Testis (tissue), 3 donors: ENCODE data around the gene TMEM255B. TPM values are rescaled to one million over a fixed set of nuclear protein-coding genes. Genes with fewer than 3 reads are reported as not detected.

Experiments
- DNase-seq: peaks from one replicate; pipeline ENCODE4 v3.0.0-alpha.2; 2019
- H3K27ac ChIP-seq, 2 donors: fragments of 200-600 bp; sonication (generic); one replicate each; pipeline ENCODE4 v1.5.1; 2019
- H3K27me3 ChIP-seq: fragments of 200-600 bp; sonication (generic); one replicate; pipeline ENCODE4 v1.5.1; 2019
- H3K36me3 ChIP-seq: fragments of 200-600 bp; sonication (generic); one replicate; pipeline ENCODE4 v1.5.1; 2017; ENCODE audit warnings: low read depth; ENCODE audit errors: missing control alignments
- H3K4me1 ChIP-seq: fragments of 200-600 bp; sonication (generic); one replicate; pipeline ENCODE4 v1.5.1; 2019
- H3K4me3 ChIP-seq, 2 donors: fragments of 200-600 bp; sonication (generic); one replicate each; pipeline ENCODE4 v1.5.1; 2017 to 2019
- H3K9me3 ChIP-seq: fragments of 200-600 bp; sonication (generic); one replicate; pipeline ENCODE4 v1.5.1; 2017
- CTCF ChIP-seq, 3 experiments: fragments of 450-650 bp in 2 of 3; fragments of 200-600 bp in 1 of 3; sonication (generic) in 1 of 3; IDR thresholded peaks; one replicate each; pipeline ENCODE4 v1.5.1; 2016 to 2019; ENCODE audit warnings: antibody characterized with exemption in 3 of 3, mild to moderate bottlenecking in 2 of 3, moderate library complexity in 1 of 3
- POLR2A ChIP-seq: fragments of 450-650 bp; IDR thresholded peaks from one replicate; pipeline ENCODE4 v1.6.1; 2017; ENCODE audit warnings: antibody characterized with exemption, mild to moderate bottlenecking, moderate library complexity
- WGBS, 2 donors: methylation state at CpG; one replicate each; pipeline ENCODE4 v1.1.5; 2018; 5-methylcytosine and 5-hydroxymethylcytosine counted together
- intact Hi-C: fragments of 100-400 bp; cut with DNase I; formaldehyde crosslinking; loops from one replicate; pipeline ENCODE4 v1.15.1; 2023; ENCODE audit warnings: low total_unique reads
- polyA plus RNA-seq: library from polyadenylated mRNA; stranded (reverse); fragments of 350-450 nt; fragmentation: Illumina TruSeq; extraction: RNeasy Lipid Tissue Mini Kit (QIAGEN cat#74804); gene quantifications from one replicate; pipeline ENCODE4 v1.2.3, GENCODE V29; 2014; ENCODE audit warnings: low read depth, low replicate concordance; ENCODE audit not compliant: insufficient read depth
- total RNA-seq, 2 donors: library from RNA; depleted of rRNA; stranded (reverse); fragments of >200 nt; gene quantifications; one replicate each; pipeline ENCODE4 v1.2.3, GENCODE V29; 2016

Gene TMEM255B
- total and polyA plus RNA-seq, 3 donors from 2014 or later: 6.9 to 10.9 (median 7.5) TPM

- no peak for DNase-seq
- Histone ChIP-seq H3K27me3 (no peaks in the 10 kb centered on the region), H3K27ac (peak overlapping the region in 1 of 2 donors; percentile 88), H3K4me3 (peak overlapping the region in 1 of 2 donors; percentile 35), H3K9me3 (no peaks in the 10 kb centered on the region), H3K4me1 (peaks cover 2% of the 10 kb centered on the region), H3K36me3 (no peaks in the 10 kb centered on the region)
- intact Hi-C loops: no loop called here
- WGBS, 2 donors: 61 to 71% methylated on average over 7 to 11 of the region's 11 CpGs
- no peak for TF ChIP-seq POLR2A
- no peak for TF ChIP-seq CTCF (IDR thresholded peaks at IDR 0.05)
Measured at GRCh38 chr13:113753171-113753570, 5.9 kb upstream of the TMEM255B start.

DNA sequence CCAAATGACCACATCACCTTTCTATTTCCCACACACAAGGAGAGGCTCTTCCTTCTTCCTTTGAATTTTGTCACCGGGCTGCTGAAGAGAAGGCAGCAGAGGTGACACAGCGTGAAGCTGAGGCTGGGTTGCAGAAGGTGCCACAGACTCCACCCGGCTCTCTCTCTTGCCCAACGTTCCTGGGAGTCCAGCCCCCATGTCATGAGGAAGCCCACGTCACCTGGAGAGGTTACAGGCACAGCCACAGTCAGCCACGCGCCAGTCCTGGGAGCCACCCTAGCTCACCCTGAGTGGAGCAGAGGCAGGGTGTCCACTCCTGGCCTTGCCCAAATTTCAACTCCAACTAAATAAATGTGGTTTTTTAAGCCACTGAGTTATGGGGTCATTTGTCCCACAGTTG is 4.8 kb upstream of the TMEM255B start:
- 86 to 89% methylated on average over 7 of the region's 7 CpGs for WGBS, 2 donors
- TF ChIP-seq CTCF (IDR thresholded peaks at IDR 0.05) (no peak), POLR2A (no peak)
- no peaks in the 10 kb centered on the region for H3K9me3 ChIP-seq

DNA sequence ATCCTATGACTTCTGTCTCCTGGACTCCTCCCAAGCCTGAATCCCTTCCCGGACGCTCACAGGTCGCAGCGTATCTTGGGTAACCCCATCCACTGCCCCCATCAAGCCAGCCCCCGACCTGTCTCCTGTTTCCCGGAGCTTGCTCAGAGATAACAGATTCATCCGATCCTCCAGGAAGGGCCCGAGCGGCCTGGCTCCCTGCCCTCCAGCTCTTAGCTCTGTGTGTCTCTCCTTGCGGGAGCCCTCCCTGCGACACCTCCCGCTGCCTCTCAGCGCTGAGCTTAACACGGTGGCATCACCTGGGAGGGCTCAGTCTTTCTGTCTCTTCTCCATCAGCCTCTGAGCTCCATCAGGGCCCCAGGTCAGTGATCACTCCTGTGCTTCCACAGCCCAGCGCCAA is 4.3 kb upstream of the TMEM255B start:
- WGBS, 2 donors: 84 to 89% methylated on average over 15 of the region's 15 CpGs
- no peaks in the 10 kb centered on the region for H3K27me3 ChIP-seq
- H3K4me3 ChIP-seq: no peak overlapping the region
- H3K36me3 ChIP-seq: no peaks in the 10 kb centered on the region
- H3K9me3 ChIP-seq: no peaks in the 10 kb centered on the region
- H3K27ac ChIP-seq: no peak overlapping the region
- DNase-seq: no peak
- intact Hi-C loops: no loop called here
- H3K4me1 ChIP-seq: peaks cover 11% of the 10 kb centered on the region
- TF ChIP-seq POLR2A: no peak
- TF ChIP-seq CTCF (IDR thresholded peaks at IDR 0.05): no peak

More for the DNA sequence above, 4.8 kb upstream of the TMEM255B start:
- DNase-seq: no peak
- H3K27ac ChIP-seq: no peak overlapping the region
- intact Hi-C loops: no loop called here
- no peak overlapping the region for H3K4me3 ChIP-seq
- no peaks in the 10 kb centered on the region for H3K36me3 ChIP-seq
- no peaks in the 10 kb centered on the region for H3K27me3 ChIP-seq
- H3K4me1 ChIP-seq: peaks cover 10% of the 10 kb centered on the region

DNA sequence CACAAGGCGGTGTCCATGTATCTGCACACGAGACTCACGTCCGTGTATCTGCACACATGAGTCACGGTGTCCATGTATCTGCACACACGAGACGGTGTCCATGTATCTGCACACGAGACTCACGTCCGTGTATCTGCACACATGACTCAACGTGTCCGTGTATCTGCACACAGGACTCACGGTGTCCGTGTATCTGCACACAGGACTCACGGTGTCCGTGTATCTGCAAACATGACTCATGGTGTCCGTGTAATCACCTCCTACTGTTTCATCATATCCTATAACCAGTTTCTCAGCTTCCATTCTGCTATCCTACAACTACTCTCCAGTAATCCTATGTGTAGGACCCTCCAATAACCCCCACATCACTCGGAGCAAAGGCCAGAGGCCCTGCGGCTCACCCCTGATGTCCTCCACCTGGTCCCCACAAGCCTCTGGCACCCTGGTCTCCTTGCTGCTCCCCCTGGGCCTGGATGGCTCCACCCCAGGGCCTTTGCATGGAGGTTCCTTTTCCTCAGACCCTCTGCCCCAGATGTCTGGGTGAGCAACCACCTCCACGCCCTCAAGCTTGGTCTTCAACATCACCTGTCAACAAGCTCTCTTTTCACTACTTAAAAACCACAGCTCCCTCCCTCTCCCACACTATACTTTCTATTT is 2.5 kb upstream of the TMEM255B start:
- WGBS, 2 donors: 92% methylated on average over 20 of the region's 20 CpGs
- DNase-seq: no peak
- intact Hi-C loops: no loop called here

More for the DNA sequence above, 2.5 kb upstream of the TMEM255B start:
- H3K4me1 ChIP-seq: peaks cover 18% of the 10 kb centered on the region
- H3K9me3 ChIP-seq: no peaks in the 10 kb centered on the region
- no peaks in the 10 kb centered on the region for H3K27me3 ChIP-seq
- no peak overlapping the region for H3K27ac ChIP-seq
- TF ChIP-seq POLR2A (no peak), CTCF (IDR thresholded peaks at IDR 0.05) (no peak)
- H3K36me3 ChIP-seq: no peaks in the 10 kb centered on the region
- no peak overlapping the region for H3K4me3 ChIP-seq
